Measurements from ENCODE around the gene TMIE.

TMIE gene, protein sequence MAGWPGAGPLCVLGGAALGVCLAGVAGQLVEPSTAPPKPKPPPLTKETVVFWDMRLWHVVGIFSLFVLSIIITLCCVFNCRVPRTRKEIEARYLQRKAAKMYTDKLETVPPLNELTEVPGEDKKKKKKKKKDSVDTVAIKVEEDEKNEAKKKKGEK

DNA sequence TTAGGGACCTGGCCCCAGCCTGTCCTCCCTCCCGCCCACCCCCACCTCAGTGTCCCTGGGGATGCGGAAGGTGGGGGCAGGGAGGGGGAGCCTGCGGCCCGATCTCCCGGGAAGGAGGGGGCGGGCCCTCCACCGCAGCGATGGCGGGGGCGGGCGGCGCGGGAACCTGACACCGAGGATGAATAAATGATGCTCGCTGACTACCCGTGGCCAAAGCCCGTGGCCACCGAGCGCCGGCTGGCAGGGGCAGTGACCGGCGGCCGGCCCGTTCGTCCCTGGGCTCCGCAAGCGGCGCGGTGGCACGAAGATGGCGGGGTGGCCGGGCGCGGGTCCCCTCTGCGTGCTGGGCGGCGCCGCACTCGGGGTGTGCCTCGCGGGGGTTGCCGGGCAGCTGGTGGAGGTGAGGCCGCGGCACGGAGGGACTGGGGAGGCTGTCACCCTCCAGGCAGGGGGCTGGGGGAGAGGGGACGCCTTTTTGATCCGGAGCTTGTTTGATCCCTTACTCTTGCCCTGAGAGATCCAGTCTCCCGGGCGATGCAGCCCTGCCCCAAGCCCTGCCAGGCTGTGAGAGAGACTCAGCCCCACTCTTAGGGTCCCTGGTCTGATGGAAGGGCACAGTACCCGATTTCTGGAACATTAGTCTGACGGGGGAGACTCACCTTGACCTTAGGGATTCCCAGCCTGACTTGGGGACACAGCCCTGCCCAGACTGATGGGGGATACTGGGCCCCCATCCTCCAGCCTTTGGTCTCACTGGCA, at the start of gene TMIE:
TSS of gene TMIE (plus strand) at position 212 of the 759 bp plus-strand sequence. CDS start at position 308, 96 bp downstream.
- DNase-seq, result no peak

- no peak for DNase-seq
Observed at GRCh38 chr3:46655271-46655670, 45.9 kb upstream of the TMIE start.

DNA sequence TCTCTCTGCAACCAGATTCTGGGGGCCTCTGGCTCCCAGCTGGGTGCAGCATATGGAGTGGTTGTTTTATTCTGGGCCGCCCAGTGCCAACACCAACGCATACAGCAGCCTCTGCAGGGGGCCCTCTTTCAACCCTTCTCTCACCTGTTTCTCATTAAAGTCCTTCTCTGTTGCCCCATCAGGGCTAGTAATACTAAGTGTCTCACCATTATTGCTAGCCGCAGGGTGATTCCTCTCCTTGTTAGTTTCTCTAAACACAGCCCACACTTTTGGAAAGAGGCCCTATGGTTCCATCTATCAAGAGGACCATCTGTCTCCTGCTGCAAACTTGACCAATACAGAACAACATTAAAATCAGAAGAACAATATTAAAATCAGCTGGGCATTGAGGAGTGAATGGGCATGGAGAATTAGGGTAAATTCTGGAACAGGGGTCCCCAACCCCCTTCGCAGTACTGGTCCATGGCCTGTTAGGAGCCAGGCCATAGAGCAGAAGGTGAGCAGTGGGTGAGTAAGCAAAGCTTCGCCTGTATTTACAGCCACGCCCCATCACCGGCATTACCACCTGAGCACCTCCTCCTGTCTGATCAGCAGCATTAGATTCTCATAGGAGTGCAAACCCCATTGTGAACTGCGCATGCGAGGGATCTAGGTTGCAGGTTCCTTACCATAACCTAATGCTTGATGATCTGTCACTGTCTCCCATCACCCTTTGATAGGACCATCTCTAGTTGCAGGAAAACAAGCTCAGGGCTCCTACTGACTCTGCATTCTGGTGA, 44.2 kb upstream of the TMIE start:
- DNase-seq, result no peak

DNA sequence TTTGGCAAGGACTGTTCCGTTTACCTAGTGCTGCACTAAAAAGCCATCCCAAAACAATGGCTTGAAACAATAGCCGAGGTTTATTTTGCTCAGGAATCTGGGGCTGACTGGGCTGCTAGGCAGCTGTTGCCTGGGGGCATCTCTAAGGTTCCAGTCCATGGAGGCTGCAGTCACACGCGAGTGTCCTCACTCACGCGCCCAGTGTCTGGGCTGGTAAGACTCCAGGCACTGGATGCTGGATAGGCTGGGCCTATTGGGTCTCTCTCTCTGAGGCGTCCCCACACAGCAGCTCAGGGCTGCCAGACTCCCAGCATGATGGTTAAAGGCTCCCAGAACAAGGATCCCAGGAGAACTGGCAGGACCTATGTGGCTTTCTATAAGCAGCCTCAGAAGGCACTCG, 41.9 kb upstream of the TMIE start:
- DNase-seq, result no peak

- no peak for DNase-seq
Observed at GRCh38 chr3:46660003-46660402, 41.2 kb upstream of the TMIE start.

DNA sequence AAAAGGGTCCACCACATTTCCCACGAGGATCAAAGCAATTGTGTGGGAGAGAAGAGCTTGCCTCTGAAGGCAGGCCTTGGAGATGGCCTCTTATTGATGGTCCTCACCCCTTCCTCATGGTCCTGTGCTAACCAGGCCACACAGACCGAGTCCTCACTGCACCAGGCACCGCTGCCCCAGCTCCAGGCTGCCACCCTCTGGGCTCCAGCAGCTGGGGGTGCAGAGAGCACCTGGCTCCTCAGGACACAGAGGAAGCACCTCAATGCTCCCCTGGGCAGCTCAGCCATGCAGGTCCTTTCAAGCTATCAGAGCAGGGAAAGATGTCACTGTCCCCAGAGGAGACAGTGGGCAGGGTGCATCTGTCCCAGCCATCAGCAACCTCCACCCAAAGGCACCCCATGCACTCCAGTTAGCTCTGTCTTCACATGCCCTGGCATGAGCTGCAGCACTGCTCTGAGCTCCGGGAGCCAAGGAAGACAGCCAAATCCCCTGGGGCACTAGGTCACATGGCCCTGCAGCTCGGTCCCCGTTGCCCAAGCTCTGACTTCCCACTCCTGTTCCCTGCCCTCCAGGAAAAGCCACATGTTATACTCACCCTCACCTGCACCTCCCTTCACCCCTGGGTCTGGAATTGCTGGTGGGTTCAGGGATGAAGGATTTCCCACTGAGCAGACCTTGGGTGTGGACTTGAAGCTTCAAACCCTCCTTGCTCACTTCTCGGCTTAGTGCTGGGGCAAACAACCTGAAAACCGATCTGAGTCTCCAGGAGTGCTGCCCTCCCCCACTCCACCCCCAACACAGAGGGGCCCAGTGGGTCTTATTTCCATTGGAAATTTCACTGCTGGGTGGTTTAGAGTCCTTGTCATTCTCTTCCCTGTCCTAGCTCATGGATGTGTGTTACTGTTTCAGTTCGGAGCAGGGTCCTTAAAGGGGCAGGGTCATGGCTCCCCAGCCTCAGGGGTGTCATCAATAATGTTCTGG, 40.4 kb upstream of the TMIE start:
- DNase-seq, result no peak

- DNase-seq, result no peak
Observed at GRCh38 chr3:46661776-46662766, 39.1 kb upstream of the TMIE start.

DNA sequence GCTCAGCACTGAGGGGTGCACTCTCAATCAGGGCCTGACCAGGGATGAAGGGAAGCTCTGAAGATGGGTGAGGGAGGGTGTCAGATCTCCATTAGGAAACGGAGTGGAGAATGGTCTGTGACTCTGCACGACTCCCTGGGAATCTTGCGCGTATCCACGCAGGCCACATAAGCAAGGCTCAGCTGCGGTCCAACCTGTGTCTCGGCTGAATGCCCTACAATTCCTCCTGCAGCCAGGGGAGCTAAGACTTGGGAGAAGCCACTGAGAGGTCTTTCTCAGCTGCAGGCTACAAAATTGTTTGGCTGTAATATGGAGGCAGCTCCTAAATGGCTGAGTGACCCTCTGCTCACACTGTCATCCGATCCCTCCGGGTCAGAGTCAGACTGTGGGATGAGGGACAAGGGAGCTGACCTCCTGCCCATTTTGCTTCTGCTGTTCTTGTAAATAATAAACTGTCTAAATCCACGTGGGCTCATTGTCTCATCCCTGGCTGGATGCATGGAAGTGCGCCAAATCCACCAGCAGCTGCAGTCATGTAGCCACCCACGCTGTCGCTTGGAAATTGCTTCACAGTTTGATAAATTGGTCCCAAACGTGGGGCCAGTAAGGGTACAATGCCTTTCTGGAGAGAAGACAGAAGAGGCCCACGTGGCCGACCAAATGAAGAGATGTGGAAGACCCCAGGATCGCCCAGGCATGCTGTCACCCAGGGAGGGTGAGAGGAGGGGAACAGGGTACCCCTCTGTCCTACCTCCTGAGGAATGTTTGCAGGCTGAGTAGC, 38.2 kb upstream of the TMIE start:
- DNase-seq, result no peak

DNA sequence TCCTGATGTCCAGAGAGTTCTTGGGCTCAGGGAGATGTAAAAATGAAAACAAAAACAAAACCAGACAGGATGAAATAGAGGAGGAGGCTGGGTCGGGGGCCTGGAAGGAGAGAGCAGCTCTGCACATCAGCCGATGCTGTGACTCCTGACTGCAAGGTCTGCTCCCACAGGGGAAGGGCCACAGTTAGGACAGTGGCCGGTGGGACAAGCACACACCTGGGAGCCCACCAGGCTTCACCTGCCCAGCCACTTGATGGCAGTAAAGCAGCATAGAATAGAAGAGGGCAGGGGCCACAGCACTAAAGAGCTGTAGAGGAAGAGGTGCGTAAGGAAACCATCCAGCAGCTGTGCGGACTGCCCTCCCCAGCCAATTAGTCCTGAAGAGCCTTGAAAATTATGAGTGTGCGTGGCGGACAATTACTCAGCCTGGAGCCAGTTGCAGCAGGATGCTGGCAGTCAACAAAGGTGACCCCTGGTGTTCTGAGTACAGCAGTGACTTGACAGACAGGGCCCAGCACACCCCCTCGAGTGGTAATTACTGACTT, 37.5 kb upstream of the TMIE start:
- no peak for DNase-seq

- no peak for DNase-seq
Observed at GRCh38 chr3:46664188-46664970, 36.8 kb upstream of the TMIE start.

GRCh38 chr3:46664971-46665762, 36.0 kb upstream of the TMIE start:
- DNase-seq, result no peak

- DNase-seq, result no peak
Observed at GRCh38 chr3:46665763-46666452, 35.3 kb upstream of the TMIE start.

GRCh38 chr3:46666453-46666845, 34.7 kb upstream of the TMIE start:
- DNase-seq, result no peak

DNA sequence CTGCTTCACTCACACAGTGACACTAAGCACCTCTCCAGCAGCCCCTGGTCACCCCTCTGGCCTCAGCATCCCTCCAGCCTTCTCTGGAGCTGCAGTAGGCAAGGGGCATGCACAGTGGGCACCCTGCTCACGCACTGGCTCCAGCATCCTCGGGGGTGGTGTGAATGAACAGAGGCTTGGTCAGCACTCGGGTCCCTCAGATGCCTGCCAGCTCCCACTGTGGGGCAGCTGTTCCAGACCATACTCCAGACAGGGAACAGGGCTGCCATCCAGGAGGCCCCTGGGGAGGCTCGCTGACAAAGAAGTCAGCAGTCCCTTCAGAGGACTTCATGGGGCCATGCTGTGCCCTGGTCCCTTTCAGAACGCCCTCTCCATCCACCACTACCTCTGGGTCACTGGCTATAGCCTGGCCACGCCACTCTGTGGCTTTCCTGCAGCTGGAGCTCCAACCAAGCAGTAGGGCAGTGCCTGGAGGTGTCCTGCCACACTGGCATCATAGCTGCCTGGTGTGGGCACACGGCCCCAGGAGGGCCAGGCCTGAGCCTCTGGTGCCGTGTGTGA, 34.1 kb upstream of the TMIE start:
- DNase-seq, result no peak

DNA sequence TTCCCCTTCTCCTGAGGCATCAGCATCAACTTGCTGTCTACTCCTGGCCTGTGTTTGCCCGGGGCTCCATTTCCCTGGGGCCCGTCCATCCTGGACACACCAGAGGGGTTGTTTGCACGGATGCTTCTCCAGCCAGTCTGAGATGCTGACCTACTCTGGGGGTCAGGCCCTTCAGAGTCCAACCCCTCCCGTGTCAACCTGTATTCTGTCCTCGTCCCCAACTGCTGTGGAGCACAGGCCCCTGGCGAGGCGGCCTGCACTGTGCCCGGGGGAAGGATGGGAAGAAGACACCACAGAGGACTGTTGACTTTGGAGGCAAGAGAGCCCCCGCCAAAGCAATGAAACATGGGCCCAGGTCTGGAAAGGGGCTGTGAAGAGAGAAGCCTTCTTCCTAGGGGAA, 33.5 kb upstream of the TMIE start:
- no peak for DNase-seq

- no peak for DNase-seq
Observed at GRCh38 chr3:46668116-46668515, 33.1 kb upstream of the TMIE start.

GRCh38 chr3:46668591-46668990, 32.6 kb upstream of the TMIE start:
- DNase-seq, result no peak

Measured in cerebellar nuclear complex (tissue), 1 donor.